Gastrocnemius medialis (tissue), 4 donors: ENCODE data around the gene TSPAN12.

Experiments
- POLR2A ChIP-seq, 2 donors: fragments of 450-650 bp; IDR thresholded peaks; one replicate each; pipeline ENCODE4 v1.6.1; 2017; ENCODE audit warnings: antibody characterized with exemption in 2 of 2, mild to moderate bottlenecking in 2 of 2, moderate library complexity in 2 of 2
- TF ChIP-seq, protein P1 (sequence below), 5 experiments: fragments of 450-650 bp in 3 of 5; fragments of 200-600 bp in 2 of 5; sonication (generic) in 2 of 5; IDR thresholded peaks in 4 of 5; conservative IDR thresholded peaks in 1 of 5; 1 replicate in 4 of 5; 2 replicates in 1 of 5; pipeline ENCODE4 v1.5.1; 2016 to 2019; ENCODE audit warnings: antibody characterized with exemption in 5 of 5, mild to moderate bottlenecking in 3 of 5, moderate library complexity in 3 of 5

DNA sequence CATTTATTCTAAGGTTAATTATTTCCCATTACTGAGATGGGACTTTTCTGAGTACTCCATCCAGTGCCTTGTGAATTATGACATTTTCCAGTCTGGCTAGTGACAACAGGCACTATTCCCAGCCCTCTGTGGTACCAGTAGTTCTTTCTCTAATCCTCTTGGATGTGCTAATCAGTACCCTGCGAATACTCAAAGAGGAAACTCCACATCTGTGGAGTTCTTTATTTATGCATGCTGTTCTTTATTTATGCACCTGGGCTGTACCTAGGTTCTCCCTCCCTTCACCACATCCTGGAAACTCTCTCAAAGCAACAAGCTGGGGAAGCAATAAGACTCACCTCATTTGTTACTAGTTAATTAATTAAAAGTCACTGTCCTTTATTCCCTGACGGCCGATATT lies 83.5 kb downstream of the TSPAN12 start:
- TF ChIP-seq, protein P1, sequence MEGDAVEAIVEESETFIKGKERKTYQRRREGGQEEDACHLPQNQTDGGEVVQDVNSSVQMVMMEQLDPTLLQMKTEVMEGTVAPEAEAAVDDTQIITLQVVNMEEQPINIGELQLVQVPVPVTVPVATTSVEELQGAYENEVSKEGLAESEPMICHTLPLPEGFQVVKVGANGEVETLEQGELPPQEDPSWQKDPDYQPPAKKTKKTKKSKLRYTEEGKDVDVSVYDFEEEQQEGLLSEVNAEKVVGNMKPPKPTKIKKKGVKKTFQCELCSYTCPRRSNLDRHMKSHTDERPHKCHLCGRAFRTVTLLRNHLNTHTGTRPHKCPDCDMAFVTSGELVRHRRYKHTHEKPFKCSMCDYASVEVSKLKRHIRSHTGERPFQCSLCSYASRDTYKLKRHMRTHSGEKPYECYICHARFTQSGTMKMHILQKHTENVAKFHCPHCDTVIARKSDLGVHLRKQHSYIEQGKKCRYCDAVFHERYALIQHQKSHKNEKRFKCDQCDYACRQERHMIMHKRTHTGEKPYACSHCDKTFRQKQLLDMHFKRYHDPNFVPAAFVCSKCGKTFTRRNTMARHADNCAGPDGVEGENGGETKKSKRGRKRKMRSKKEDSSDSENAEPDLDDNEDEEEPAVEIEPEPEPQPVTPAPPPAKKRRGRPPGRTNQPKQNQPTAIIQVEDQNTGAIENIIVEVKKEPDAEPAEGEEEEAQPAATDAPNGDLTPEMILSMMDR (IDR thresholded peaks at IDR 0.05 in 4 of 5, conservative IDR thresholded peaks at IDR 0.05 in 1 of 5): no peak
- TF ChIP-seq POLR2A (IDR thresholded peaks at IDR 0.05): no peak
